CD4-positive, alpha-beta T cell treated with Interleukin-15 for 4 hours (primary cell): ENCODE measurements around the gene EEF2.
"Not testable (repeated sequence)": the region's sequence is repeated elsewhere in the genome, so short reads cannot be mapped to it uniquely, and the experiment has no call there.

Experiments used
- DNase-seq: peaks from one replicate; pipeline ENCODE4 v3.0.0-alpha.2; 2020; ENCODE audit warnings: low spot score

Gene EEF2

DNA sequence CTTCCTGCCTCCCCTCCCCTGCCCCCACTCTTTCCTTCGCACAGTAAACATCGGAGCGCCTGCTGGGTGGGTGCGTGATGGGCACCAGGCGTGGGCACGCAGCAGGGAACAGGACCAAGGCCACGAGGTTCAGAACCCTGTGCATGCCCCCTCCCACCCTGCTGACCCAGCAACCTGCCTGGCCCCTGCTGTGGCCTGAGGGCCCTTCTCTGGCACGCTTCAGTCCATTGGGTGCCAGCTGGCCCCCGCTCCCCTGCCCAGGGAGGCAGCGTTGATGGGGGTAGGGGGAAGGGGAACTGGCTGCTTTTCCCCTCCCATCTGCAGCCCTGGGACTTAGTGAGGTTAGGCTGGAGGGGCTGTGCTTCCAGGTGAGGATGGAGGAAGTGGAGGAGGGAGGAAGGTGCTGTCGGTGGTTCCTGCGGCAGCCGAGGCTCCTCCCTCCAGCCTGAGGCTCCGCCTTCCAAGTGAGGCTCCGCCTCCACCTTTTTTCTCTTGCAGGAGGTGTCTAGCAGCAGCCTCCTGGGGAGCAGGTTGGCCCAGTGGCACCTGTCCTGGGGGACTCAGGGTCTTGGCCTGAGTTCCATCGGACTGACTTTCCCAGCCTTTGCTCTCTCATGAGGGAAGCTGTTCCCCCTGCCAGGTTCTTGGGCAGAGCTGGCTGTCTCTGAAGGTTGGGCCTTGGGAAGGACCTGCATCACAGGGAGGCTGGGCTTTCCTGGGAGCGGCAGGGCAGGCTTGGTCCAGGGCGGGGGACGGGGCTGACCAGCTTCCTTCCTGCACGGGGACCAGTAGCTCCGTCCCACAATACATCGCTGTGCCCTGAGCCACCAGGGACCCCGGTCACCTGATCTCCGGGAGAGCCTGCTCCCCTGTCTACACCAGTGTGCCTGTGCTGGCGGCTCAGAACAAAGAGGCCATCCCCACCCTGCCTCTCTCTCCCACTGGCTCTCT is 29.6 kb upstream of the EEF2 start:
- peak; percentile 15 for DNase-seq

DNA sequence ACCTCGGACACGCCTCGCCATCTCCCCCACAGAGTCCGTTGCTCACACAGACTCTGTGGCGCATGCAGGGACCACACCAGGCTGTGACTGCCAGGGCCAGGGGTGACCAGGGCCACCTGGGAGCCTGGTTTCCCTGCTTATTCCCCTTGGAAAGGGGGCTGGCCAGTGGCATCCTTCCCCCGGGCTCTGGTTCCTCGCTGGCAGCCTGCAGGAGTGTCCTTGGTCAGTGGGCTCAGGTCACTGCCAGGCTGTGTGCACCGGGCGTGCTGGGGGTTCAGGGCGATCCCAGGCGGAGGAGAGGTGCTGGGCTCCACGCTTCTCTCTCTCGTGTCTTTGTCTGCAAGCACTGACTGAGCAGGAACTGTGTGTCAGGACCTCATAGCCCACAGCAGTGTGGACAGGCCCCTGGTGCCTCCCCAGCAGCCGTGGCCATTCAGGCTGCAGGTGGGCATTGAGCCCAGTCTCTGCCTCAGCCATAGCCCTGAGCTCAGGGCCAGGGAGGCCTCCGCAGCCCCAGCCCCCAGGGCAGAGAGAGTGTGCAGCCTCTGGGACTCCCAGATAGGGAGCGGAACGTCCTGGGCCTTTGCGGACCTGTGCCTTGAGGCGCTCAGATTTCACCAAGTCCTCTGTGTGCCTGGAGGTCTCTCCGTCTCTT is 28.8 kb upstream of the EEF2 start:
- no peak for DNase-seq

DNA sequence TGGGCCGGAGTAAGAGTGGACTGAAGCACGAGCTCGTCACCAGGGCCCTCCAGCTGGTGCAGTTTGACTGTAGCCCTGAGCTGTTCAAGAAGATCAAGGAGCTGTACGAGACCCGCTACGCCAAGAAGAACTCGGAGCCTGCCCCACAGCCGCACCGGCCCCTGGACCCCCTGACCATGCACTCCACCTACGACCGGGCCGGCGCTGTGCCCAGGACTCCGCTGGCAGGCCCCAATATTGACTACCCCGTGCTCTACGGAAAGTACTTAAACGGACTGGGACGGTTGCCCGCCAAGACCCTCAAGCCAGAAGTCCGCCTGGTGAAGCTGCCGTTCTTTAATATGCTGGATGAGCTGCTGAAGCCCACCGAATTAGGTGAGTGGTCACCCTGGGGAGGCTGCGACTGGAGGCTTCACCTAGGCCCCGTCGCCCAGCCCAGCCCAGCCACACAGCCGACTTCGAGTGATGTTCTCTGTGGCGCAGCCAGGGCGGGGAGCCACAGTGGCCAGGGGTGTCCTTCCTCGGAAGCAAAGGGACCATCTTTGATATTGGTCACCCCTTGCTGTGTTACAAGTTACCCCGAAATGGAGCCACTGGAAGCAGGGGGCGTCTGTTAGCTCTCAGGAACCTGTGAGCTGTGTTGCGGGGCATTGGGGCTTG is 27.8 kb upstream of the EEF2 start:
- DNase-seq = no peak

DNA sequence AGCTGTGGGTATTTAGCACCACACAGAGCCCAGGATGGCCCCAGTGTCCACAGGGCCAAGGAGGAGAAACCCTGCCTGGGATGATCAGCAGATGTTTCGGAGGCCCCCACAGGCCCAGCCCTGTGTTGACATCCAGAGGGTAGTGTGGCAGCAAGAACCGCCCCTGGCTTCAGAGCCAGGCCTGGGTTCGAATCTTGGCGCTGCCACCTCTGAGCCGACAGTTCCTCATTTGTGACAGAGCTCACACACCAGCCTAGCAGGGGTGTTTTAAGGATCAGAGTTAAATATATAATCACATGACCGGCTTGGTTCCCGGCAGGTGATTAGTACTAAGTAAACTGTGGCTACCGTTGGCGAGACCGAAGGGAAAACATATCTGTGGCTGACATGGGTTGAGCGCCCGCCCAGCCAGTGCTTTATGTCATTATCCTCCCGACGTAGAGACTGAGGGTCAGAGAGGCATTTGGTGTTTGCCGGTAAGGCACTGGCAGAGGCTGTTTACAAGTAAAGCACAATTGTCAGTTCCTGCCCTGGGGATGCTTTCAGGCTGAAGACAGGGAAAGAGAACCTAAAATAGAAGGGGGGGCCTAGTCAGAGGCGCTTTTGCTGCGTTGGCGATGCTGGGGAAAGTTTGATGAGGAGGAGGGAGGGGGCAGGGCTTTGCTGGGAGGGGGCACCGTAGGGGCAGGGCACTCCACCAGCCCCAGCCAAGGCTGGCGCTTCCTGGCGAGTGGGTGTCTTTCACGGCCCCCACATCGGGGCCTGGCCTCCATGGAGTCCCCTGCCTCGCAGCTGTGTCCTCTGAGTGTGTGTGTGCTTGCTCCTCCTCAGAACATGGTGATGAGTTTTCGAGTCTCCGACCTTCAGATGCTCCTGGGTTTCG is 27.1 kb upstream of the EEF2 start:
- no peak for DNase-seq

DNA sequence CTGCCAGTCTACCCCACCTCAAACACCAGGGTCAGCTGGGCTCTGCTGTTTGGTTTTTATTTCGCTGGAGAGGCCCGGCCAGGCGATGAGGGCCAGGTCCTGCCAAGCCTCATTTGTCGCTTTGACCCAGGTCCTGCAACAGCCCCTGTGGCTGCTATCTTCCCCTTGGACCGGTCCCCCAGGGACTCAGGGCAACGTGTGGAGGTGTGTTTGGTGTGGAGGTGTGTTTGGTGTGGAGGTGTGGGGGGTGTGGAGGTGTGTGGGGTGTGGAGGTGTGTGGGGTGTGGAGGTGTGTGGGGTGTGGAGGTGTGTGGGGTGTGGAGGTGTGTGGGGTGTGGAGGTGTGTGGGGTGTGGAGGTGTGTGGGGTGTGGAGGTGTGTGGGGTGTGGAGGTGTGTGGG is 26.2 kb upstream of the EEF2 start:
- DNase-seq = not testable (repeated sequence)

DNA sequence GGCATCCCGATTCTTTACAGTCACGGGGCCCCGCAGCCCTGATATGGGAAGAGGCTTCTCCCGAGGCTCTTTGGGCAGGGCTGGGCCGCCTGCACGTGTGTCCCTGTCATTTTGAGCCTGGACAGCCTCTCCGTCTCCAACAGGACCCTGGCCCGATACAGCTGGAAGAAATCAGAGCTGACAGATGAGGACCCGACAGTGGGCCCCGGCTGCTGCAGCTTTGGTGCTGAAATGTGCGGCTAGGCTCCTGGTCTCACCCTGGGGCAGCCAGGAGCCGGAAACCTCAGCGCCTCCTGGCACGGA is 25.5 kb upstream of the EEF2 start:
- no peak for DNase-seq

DNA sequence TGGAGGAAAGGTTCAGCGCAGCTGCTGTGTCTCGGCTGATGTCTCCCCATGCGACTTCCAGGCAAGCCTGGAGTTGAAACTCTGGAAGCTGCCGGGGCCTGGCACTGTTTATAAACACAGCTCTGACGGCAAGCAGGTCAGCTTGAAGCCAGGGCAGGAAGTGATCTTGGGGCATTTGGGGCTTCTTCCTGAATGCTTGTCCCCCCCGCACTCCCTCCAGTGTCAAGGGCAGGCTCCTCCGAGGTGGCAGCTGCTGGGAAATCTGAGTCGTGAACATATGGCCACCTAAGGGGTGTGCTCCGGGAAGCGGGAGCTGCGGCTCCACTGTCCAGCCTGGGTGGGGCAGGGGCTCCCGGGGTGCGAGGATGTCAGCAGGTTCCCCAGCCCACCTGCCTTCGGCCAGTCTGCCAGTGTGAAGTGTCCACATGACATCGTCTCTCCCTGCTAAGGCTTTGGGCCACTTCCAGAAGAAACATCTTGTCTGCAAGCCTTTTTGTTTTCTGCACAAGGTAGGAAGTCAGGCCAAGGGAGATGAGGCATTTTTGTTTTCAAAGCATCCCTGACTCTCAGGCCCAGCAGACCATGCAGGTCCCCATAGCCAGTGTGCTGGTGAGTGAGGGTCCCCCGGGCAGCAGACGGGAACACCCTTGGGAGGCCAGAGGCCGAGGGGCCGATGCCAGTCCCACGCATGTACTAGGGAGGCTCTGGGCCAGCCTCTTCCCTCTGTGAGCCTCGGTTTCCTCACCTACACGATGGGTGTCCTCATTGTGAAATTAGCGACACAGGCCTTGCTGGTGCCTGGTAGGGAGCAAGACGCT is 24.9 kb upstream of the EEF2 start:
- DNase-seq = no peak

DNA sequence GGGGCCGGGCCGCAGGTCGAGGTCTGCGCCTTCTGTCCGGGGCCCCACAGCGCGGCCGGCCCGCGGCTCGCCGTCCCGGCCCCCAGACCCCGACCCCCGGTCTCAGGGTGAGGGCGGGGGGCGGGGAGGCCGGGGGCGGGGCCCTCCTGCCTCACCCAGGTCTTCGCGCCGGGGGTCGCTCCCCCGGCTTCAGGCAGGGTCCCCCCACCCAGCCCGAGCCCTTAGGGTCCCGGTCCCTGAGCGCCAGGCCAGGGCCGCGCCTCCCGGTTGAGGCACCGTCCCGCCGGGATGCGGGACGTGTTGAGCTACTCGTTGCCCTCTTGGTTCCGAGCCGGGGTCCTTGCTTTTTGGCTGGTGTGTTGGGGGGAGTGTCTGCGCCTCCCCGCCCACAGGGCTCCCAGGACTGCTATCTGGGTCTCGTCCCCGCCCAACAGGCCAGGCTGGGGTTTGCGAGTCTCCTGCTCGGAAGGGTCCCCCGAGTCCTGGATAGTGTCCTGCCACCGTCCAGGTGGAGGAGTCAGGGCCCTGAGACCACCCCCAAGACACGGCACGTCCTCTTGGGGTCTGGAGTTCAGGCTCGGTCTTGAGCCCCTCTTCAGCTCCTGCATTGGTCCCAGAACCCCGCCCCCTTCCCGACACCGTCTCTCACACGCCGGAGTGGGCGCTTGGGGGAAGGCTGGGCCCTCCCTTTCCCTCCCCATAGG is 22.7 kb upstream of the EEF2 start:
- DNase-seq = no peak

DNA sequence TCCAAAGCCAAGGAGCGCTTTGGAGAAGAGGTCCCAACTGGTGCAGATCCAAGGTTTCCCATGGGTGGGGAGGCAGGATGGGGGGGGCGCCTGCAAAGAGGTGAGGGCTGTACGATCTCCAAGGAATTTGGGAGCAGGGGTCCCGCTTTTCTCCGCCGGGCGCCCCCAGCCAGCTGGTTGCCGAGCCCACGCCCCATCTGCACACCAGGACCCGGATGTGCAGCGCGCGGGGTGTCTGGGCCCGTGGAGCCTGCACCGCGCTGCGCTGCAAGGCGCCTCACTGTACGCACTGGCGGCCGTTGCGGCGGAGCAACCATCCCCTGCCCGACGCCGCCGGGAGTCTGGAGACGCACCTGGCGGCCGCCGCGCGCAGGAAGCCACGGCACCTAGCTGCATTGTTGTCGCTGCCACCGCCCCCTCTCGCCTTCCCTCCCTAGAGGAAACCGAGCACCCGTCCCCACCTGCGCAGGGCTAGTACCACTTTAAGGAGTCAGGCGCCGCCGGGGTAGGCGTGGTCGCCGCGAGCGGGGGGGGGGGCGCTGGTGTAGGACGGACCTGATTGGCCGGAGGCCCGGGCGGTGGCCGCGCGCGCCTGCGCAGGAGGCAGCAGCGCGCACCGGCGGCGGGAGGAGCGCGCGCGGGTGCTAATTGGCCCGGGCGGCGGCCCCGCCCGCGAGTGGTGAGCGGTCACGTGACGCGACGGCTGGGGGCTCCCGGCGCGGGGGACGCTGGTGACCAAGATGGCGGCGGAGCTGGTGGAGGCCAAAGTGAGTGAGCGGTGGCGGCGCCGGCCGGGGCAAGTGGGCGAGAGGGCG is 22.0 kb upstream of the EEF2 start, which contains the start of gene PIAS4:
Gene PIAS4 (plus strand): TSS at position 716 of the 815 bp plus-strand sequence. CDS start 25 bp downstream, at position 741.
- peak; percentile 94 for DNase-seq

DNA sequence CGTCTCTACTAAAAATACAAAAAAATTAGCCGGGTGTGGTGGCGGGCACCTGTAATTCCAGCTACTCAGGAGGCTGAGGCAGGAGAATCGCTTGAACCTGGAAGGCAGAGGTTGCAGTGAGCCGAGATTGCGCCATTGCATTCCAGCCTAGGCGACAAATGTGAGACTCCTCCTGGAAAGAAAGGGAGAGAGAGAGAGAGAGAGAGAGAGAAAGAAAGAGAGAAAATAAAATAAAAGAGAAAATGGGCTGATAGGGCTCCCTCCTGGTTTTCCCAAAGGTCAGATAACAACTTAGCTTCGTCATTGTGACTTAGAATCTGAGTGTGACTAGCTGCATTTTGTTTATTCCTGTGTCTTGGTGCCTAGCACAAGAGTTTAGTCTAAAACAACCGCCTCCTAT is 20.2 kb upstream of the EEF2 start:
- not testable (repeated sequence) for DNase-seq

DNA sequence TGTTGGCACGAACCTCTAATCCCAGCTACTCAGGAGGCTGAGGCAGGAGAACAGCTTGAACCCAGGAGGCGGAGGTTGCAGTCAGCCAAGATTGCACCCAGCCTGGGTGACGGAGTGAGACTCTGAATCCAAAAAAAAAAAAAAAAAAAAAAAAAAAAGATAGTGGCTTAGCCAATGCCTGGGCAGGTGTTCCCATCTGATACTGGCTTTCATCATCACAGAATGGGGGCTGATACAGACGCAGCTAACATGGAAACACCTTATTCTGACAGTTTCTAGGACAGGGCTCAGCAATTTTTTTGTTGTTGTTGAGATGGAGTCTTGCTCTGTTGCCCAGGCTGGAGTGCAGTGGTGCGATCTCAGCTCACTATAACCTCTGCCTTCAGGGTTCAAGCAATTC is 15.5 kb upstream of the EEF2 start:
- DNase-seq = not testable (repeated sequence)

DNA sequence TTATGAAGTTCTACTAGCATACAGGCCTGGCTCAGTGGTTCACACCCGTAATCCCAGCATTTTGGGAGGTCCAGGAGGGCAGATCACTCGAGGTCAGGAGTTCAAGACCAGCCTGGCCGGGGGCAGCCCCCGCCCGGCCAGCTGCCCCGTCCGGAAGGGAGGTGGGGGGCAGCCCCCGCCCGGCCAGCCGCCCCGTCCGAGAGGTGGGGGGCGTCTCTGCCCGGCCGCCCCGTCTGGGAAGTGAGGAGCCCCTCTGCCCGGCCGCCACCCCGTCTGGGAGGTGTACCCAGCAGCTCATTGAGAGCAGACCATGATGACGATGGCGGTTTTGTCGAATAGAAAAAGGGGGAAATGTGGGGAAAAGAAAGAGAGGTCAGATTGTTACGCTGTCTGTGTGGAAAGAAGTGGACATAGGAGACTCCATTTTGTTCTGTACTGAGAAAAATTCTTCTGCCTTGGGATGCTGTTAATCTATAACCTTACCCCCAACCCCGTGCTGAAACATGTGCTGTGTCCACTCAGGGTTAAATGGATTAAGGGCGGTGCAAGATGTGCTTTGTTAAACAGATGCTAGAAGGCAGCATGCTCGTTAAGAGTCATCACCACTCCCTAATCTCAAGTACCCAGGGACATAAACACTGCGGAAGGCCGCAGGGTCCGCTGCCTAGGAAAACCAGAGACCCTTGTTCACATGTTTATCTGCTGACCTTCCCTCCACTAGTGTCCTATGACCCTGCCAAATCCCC is 13.6 kb upstream of the EEF2 start:
- not testable (repeated sequence) for DNase-seq

DNA sequence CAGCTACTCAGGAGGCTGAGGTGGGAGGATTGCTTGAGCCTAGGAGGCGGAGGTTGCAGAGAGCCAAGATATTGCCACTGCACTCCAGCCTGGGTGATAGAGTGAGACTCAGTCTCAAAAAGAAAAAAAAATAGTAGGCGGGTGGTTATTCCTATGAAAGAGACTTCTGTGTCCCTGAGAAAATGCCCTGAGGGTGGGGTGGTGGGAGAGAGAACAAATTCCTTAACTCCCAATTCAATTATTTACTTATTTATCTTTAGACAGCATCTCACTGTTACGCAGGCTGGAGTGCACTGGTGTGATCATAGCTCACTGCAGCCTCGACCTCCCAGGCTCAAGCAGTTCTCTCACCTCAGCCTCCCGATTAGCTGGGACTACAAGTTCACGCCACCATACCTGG is 10.3 kb upstream of the EEF2 start:
- DNase-seq = no peak

DNA sequence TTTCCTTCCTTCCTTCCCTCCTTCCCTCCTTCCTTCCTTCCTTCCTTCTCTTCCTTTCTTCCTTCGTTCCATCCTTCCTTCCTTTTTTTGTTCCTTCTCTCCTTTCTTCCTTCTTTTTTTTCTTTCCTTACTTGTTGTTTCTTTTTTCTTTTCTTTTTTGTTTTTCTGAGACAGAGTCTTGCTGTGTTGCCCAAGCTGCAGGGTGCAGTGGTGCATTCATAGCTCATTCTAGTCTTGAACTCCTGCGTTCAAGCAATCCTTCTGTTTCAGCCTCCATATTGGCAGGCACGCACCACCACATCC is 5.5 kb upstream of the EEF2 start:
- DNase-seq = no peak

DNA sequence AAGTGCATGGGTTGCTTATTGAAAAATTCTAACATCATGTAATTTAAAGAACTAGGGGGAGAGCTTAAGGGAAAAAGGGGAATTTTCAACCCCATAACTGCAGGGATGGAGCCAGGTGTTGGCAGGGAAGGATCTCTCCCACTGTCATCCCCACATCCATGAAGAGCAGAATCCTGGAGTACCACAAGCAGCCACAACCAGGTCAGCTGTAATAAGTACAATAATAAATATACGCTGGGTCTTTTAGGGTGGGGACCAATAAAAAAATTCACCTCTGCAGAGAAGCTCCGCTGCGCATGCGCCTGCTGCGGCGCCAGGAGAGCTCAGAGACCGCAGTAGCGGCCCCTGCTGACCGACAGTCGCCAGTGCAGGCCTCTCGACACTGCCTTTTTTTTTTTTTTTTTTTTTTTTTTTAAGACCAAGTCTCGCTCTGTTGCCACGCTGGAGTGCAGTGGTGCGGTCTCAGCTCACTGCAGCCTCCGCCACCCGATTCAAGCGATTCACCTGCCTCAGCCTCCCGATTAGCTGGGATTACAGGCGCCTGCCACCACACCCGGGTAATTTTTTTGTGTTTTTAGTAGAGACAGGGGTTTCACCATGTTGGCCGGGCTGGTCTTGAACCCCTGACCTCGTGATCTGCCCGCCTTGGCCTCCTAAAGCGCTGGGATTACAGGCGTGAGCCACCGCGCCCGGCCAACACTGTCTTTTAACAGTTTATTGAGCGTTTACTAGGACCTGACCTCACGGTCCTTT is 2.5 kb upstream of the EEF2 start:
- DNase-seq = peak; percentile 89

DNA sequence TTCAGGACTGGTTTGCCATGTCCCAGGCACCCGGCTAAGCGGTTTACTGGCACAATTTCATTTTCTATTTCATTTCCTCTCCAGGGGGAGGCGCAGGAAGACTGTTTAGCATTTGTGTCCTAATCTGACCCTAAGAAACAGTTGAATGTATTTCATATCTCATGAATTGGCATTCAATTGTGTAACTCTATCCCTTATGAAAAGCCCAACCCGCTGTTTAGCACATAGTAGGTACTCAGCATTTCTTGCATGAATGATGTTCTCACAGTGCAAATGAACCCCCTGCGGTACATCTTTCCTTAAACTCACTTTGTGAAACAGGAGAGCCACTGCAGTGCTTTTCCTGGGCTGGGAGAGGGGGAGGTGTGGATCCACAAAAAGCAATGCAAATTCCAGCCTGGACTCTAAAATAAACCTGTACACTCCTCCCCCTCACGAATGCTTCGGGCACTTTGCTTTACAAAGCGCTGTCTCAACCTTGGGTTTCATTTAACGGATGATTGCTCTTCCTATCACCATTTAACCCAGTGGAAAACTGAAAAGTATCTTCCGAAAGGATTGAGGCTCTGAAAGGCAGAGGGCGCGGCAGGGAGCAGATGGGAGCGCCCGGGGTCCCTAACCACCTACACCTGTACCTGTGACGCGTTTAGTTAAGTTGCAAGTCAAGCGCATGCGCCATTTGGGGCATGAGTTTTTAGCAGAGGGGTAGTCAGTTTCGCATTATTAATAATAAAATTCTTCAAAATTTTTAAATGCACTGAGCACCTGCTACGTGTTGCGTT is 1.2 kb upstream of the EEF2 start:
- DNase-seq = peak; percentile 80

DNA sequence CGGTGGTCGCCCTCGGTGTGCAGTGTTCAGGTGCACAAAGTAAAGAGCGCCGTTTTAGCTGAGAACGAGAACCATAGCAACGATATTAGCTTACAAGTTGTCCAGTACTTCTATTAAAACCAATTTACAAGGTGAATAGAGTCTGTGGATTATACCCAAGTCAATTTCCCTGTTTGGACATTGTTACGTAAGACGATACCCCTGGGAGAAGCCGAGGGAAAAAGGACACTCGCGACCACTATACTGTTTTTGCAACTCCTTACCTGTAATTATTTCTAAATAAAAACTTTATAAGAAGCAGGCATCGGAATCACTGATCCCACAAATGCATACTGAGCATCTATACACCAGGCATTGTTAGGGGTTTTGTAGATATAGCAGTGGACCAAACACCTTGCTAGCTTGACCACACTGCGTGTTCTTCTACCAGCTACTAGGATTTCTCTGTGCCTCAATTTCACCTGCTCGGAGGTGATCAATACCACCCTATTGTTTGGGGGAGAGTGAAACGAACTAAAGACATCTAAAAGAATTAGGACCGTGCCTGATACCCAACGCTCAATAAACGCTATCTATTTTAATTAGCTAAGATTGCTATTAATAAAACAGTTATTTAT is 488 bp upstream of the EEF2 start:
- no peak for DNase-seq
